ENCODE measurements around the gene ADGRG6. TPM values are rescaled to one million over a fixed set of nuclear protein-coding genes. Genes with fewer than 3 reads are reported as not detected.

Gene ADGRG6
- total RNA-seq, 1 donor from 2014 or later, result 3.6 TPM

DNA sequence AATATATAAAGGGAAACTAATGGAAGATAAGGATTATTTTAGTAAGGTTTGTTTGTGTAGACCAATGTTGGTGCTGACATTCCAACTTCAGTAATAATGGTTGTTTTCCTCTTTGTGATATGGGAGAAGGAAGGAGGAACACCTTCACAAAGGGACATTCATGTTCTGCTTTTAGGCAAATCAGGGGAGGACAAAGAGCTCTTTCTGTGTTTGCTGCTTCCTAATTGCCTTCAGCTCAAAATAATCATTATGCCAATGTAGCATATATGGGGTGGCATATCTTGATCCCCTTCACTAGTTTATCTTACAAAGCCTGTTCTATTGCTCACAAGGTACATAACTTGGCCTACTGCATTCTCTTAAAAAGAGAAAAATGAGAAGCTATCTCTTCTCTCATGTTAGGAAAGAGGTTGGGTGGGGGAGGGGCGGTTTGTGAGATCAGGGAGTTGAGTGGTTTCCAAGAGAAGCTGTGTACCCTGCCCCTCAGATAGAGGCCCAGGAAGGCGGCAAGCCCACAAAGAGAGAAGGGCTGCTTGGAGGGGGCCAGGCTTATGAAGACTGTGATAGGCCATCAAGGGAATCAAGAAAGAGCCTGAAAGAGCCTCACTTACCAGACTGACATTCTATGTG, 4.7 kb upstream of the ADGRG6 start:
- H3K27me3 ChIP-seq (ENCODE audit: low read depth), result peaks cover 24% of the 10 kb centered on the region
- intact Hi-C loops (cut with micrococcal nuclease), result no loop called here

DNA sequence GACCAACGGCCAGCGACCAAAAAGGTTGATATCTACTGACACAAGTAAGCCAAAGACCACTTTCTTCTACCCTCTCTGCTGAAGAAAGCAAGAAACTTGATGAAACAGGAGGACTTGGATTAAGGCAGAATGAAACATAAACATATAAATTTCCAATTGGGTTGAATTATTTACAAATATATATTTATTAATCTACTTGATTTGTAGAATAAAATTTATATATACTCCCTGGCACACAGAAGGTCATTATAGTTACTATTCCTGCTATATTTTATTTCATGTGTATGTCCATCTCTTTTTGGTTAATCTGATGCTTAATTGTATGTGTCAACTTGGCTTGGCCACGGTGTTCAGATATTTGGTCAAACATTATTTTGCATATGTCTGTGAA, 4.2 kb upstream of the ADGRG6 start:
- Histone ChIP-seq H3K4me3 (no peak overlapping the region), H3K27me3 (ENCODE audit: low read depth) (peaks cover 29% of the 10 kb centered on the region), H3K27ac (replicated peaks) (no peak overlapping the region), H3K9me3 (replicated peaks) (no peaks in the 10 kb centered on the region), H3K36me3 (no peaks in the 10 kb centered on the region), H3K4me1 (peaks cover 19% of the 10 kb centered on the region)
- intact Hi-C loops (cut with micrococcal nuclease), result no loop called here
- no peak for DNase-seq
- TF ChIP-seq CTCF (IDR thresholded peaks at IDR 0.05; ENCODE audit: borderline replicate concordance), result no peak

More for the DNA sequence above, 4.7 kb upstream of the ADGRG6 start:
- Histone ChIP-seq H3K36me3 (no peaks in the 10 kb centered on the region), H3K4me3 (no peak overlapping the region), H3K4me1 (peaks cover 14% of the 10 kb centered on the region), H3K9me3 (replicated peaks) (no peaks in the 10 kb centered on the region), H3K27ac (replicated peaks) (no peak overlapping the region)
- TF ChIP-seq CTCF (IDR thresholded peaks at IDR 0.05; ENCODE audit: borderline replicate concordance), result no peak
- no peak for DNase-seq

DNA sequence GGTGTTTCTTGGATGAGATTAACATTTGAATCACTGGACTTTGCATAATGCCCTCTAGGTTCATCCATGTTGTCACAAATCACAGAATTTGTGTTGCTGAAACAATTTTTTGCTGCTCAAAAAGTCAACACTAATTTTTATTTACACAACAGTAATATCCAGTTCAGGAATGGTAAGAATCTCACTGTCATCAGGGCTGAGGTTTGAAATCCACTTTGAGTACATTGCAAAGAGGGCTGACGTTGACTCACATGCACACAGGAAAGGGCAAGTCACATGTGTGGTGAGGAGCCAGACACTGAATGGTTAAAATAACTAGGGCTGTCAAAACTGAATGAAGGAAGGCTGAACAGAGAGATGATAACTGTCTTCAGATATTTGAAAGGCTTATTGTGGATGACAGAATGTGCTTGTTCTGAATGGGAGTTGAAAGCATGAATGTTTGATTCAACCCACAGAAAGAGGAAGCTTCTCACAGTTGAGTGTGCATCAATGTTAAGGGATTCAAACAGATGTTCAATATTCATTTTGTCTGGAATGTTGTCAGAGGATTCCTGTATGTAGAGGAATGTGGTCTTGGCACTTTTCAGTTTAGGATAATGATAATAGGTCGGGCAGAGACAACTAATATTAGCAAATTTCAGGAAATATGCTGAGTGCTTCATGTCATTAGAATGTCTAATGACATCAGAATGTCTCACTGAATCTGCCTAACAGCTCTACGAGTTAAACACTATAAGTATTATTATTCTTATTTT, 3.6 kb upstream of the ADGRG6 start:
- intact Hi-C loops (cut with micrococcal nuclease), result no loop called here
- Histone ChIP-seq H3K27me3 (ENCODE audit: low read depth) (peaks cover 35% of the 10 kb centered on the region), H3K4me1 (peaks cover 19% of the 10 kb centered on the region)

GRCh38 chr6:142300302-142300701, 1.5 kb upstream of the ADGRG6 start:
- Histone ChIP-seq H3K4me1 (peaks cover 19% of the 10 kb centered on the region), H3K9me3 (replicated peaks) (no peaks in the 10 kb centered on the region), H3K36me3 (no peaks in the 10 kb centered on the region), H3K27me3 (ENCODE audit: low read depth) (peaks cover 47% of the 10 kb centered on the region), H3K27ac (replicated peaks) (no peak overlapping the region), H3K4me3 (no peak overlapping the region)
- TF ChIP-seq CTCF (IDR thresholded peaks at IDR 0.05; ENCODE audit: borderline replicate concordance), result no peak
- DNase-seq, result no peak
- intact Hi-C loops (cut with micrococcal nuclease), result no loop called here

More for the DNA sequence above, 3.6 kb upstream of the ADGRG6 start:
- no peak overlapping the region for H3K4me3 ChIP-seq
- no peaks in the 10 kb centered on the region for H3K36me3 ChIP-seq
- H3K9me3 ChIP-seq (replicated peaks), result no peaks in the 10 kb centered on the region
- no peak for TF ChIP-seq CTCF (IDR thresholded peaks at IDR 0.05; ENCODE audit: borderline replicate concordance)
- H3K27ac ChIP-seq (replicated peaks), result no peak overlapping the region
- no peak for DNase-seq

- TF ChIP-seq CTCF (IDR thresholded peaks at IDR 0.05; ENCODE audit: borderline replicate concordance), result no peak
- intact Hi-C loops (cut with micrococcal nuclease), result no loop called here
- Histone ChIP-seq H3K36me3 (no peaks in the 10 kb centered on the region), H3K9me3 (replicated peaks) (no peaks in the 10 kb centered on the region), H3K4me3 (peak overlapping the region; percentile 70), H3K4me1 (peaks cover 19% of the 10 kb centered on the region), H3K27ac (replicated peaks) (peak overlapping the region; percentile 51), H3K27me3 (ENCODE audit: low read depth) (peaks cover 53% of the 10 kb centered on the region)
- DNase-seq, result no peak
These were observed 803 bp upstream of the ADGRG6 start for GRCh38 chr6:142300758-142301650.

All from left ventricle myocardium inferior (tissue), 1 donor.